ENCODE data around the gene KRT28.

The KRT28 gene

GRCh38 chr17:40813804-40814203 lies 14.0 kb upstream of the KRT28 start:
- Histone ChIP-seq H3K4me2 (ENCODE audit: low read depth, low read length, poor library complexity, severe bottlenecking) (no peak overlapping the region), H3K9ac (ENCODE audit: low read length) (no peak overlapping the region), H3K27ac (ENCODE audit: low read depth, low read length) (no peak overlapping the region), H3K79me2 (ENCODE audit: insufficient read depth, low read length) (peaks cover 6% of the 10 kb centered on the region; the same call in 1 of the 2 replicates), H4K20me1 (ENCODE audit: low read depth, low read length) (no peaks in the 10 kb centered on the region), H3K9me2 (replicated peaks; ENCODE audit: insufficient read depth, low read length) (no peaks in the 10 kb centered on the region), H2AFZ (ENCODE audit: low read depth, low read length, severe bottlenecking) (no peak overlapping the region), H3K9me3 (ENCODE audit: insufficient read depth, low read length) (no peaks in the 10 kb centered on the region), H3K27me3 (ENCODE audit: low read length) (no peaks in the 10 kb centered on the region), H3F3A (ENCODE audit: insufficient read depth) (peaks cover 13% of the 10 kb centered on the region; the same call in 1 of the 2 replicates), H3K4me3 (ENCODE audit: insufficient read depth, low read length, poor library complexity, severe bottlenecking) (no peak overlapping the region), H3K36me3 (ENCODE audit: low read length) (peaks cover 9% of the 10 kb centered on the region; the same call in 1 of the 2 replicates)
- no peak for TF ChIP-seq EZH2phosphoT487 (conservative IDR thresholded peaks at IDR 0.05; ENCODE audit: low read length)
- TF ChIP-seq CTCF (IDR thresholded peaks at IDR 0.05; ENCODE audit: insufficient read depth, low read length, poor library complexity, severe bottlenecking) = no peak

GRCh38 chr17:40812639-40813038 lies 12.9 kb upstream of the KRT28 start:
- H3K27me3 ChIP-seq (ENCODE audit: low read length) = no peaks in the 10 kb centered on the region
- no peaks in the 10 kb centered on the region for H3K79me2 ChIP-seq (ENCODE audit: insufficient read depth, low read length)
- no peak overlapping the region for H3K9ac ChIP-seq (ENCODE audit: low read length)
- TF ChIP-seq EZH2phosphoT487 (conservative IDR thresholded peaks at IDR 0.05; ENCODE audit: low read length) (no peak), CTCF (IDR thresholded peaks at IDR 0.05; ENCODE audit: insufficient read depth, low read length, poor library complexity, severe bottlenecking) (no peak)
- H3K27ac ChIP-seq (ENCODE audit: low read depth, low read length) = no peak overlapping the region
- H3K36me3 ChIP-seq (ENCODE audit: low read length) = peaks cover 5% of the 10 kb centered on the region; the same call in 1 of the 2 replicates
- no peaks in the 10 kb centered on the region for H3K9me3 ChIP-seq (ENCODE audit: insufficient read depth, low read length)
- no peak overlapping the region for H3K4me3 ChIP-seq (ENCODE audit: insufficient read depth, low read length, poor library complexity, severe bottlenecking)
- H3F3A ChIP-seq (ENCODE audit: insufficient read depth) = peaks cover 4% of the 10 kb centered on the region; the same call in 1 of the 2 replicates
- H3K4me2 ChIP-seq (ENCODE audit: low read depth, low read length, poor library complexity, severe bottlenecking) = no peak overlapping the region
- H2AFZ ChIP-seq (ENCODE audit: low read depth, low read length, severe bottlenecking) = no peak overlapping the region
- H4K20me1 ChIP-seq (ENCODE audit: low read depth, low read length) = no peaks in the 10 kb centered on the region
- H3K9me2 ChIP-seq (replicated peaks; ENCODE audit: insufficient read depth, low read length) = no peaks in the 10 kb centered on the region

GRCh38 chr17:40810494-40810893 lies 10.7 kb upstream of the KRT28 start:
- Histone ChIP-seq H2AFZ (ENCODE audit: low read depth, low read length, severe bottlenecking) (no peak overlapping the region), H3K9me2 (replicated peaks; ENCODE audit: insufficient read depth, low read length) (no peaks in the 10 kb centered on the region), H4K20me1 (ENCODE audit: low read depth, low read length) (no peaks in the 10 kb centered on the region), H3K9ac (ENCODE audit: low read length) (no peak overlapping the region), H3K36me3 (ENCODE audit: low read length) (no peaks in the 10 kb centered on the region), H3K9me3 (ENCODE audit: insufficient read depth, low read length) (no peaks in the 10 kb centered on the region), H3K79me2 (ENCODE audit: insufficient read depth, low read length) (no peaks in the 10 kb centered on the region), H3K27me3 (ENCODE audit: low read length) (no peaks in the 10 kb centered on the region), H3F3A (ENCODE audit: insufficient read depth) (no peaks in the 10 kb centered on the region), H3K27ac (ENCODE audit: low read depth, low read length) (no peak overlapping the region), H3K4me2 (ENCODE audit: low read depth, low read length, poor library complexity, severe bottlenecking) (no peak overlapping the region), H3K4me3 (ENCODE audit: insufficient read depth, low read length, poor library complexity, severe bottlenecking) (no peak overlapping the region)
- TF ChIP-seq EZH2phosphoT487 (conservative IDR thresholded peaks at IDR 0.05; ENCODE audit: low read length) (no peak), CTCF (IDR thresholded peaks at IDR 0.05; ENCODE audit: insufficient read depth, low read length, poor library complexity, severe bottlenecking) (no peak)

Measured in SU-DHL-6 (cell line).